Stimulated activated CD8-positive, alpha-beta memory T cell treated with anti-CD3 and anti-CD28 coated beads, Interleukin-7, amount 100 ng/mL, for 4 hours (primary cell): ENCODE results near the gene PILRA.
"Not testable (repeated sequence)": the region's sequence is repeated elsewhere in the genome, so short reads cannot be mapped to it uniquely, and the experiment has no call there.

Experiments used
- DNase-seq, 2 donors: peaks; one replicate each; pipeline ENCODE4 v3.0.0-alpha.2; 2020; ENCODE audit warnings: low read depth in 2 of 2

PILRA gene

DNA sequence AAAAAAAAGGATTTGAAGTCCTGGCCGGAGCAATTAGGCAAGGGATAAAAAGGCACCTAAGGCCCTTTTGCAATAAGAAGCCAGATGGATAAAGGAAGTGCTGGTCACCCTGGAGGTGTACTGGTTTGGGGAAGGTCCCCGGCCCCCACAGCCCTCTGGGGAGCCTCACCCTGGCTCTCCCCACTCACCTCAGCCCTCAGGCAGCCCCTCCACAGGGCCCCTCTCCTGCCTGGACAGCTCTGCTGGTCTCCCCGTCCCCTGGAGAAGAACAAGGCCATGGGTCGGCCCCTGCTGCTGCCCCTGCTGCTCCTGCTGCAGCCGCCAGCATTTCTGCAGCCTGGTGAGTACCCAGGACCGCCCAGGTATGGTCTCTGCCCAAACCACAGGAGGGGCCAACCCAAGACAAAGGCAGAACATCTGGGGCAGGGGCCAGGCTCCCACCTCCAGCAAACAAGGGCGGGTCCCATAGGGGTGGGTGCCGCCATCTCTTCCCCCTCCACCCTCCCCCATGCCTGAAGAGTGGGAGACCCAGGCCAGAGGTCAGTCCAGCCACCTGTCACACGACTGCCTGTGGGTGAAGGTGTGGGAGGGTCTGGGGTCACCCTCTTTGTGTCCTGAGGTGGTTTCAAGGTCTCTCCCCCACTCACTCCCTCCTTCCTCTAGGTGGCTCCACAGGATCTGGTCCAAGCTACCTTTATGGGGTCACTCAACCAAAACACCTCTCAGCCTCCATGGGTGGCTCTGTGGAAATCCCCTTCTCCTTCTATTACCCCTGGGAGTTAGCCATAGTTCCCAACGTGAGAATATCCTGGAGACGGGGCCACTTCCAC, 15.0 kb upstream of the PILRA start, which contains the start of gene PILRB:
Gene PILRB (plus strand): TSS at position 91 of the 830 bp plus-strand sequence. CDS start 186 bp downstream, at position 277.
- no peak for DNase-seq

DNA sequence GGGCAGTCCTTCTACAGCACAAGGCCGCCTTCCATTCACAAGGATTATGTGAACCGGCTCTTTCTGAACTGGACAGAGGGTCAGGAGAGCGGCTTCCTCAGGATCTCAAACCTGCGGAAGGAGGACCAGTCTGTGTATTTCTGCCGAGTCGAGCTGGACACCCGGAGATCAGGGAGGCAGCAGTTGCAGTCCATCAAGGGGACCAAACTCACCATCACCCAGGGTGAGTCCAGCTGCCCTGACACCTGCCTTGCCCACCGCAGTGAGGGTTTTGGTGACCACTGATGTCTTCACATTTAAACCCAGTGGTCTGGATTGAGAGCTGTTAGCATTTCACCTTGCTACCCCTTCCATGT, 14.5 kb upstream of the PILRA start:
- no peak for DNase-seq

DNA sequence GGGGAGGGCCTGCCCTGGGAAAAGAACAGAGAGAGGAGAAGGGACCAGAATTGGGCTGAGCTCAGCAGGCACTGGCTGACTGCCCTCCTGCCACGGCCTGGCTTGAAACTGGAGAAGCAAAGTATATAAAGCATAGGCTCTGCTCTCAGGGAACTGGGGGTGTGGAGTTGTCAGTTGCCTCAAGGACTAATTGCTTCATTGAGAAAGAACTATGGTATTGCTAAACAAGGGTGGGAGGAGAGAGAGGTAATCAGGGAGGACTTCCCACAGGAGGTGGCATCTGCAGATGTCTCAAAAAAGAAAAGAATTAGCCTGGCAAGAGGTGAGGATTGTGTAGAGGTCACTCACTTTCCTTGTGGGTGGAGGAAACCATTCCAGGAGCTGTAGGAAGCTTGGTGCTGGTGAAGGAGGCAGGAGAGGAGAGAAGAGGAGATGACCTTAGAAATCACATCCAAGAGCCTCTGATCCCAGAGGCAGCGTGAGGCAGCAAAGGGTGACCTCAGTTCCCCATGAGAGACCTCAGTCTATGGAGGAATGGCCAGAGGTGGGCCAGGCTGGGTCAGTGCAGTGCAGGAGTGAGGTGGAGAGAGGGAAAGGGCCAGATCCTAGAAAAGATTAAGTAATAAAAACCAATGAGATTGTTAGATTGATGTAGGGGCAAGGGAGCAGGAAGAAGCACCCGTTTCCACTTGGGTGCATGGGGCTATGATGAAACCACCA, 13.0 kb upstream of the PILRA start:
- DNase-seq, result no peak

DNA sequence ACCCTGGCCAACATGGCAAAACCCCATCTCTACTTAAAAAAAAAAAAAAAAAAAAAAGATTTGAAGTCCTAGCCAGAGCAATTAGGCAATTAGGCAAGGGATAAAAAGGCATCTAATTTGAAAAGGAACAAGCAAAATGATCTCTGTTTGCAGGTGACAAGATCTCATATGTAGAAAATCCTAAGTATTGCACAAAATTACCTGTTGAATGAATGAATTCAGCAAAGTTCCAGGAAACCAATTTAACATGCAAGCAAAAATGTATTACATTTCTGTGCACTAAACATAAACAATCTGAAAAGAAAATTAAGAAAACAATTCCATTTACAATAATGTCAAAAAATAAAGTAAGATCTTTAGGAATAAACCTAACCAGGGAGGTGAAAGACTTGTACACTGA, 10.2 kb upstream of the PILRA start:
- no peak for DNase-seq

DNA sequence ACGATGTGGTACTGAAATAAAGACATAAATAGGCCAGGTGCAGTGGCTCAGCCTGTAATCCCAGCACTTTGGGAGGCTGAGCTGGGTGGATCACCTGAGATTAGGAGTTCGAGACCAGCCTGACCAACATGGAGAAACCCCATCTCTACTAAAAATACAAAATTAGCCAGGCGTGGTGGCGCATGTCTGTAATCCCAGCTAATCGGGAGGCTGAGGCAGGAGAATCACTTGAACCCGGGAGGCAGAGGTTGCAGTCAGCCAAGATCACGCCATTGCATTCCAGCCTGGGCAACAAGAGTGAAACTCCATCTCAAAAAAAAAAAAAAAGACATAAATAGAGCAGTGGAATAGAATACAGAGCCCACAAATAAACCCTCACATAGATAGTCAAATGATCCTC, 9.5 kb upstream of the PILRA start:
- DNase-seq, result not testable (repeated sequence)

DNA sequence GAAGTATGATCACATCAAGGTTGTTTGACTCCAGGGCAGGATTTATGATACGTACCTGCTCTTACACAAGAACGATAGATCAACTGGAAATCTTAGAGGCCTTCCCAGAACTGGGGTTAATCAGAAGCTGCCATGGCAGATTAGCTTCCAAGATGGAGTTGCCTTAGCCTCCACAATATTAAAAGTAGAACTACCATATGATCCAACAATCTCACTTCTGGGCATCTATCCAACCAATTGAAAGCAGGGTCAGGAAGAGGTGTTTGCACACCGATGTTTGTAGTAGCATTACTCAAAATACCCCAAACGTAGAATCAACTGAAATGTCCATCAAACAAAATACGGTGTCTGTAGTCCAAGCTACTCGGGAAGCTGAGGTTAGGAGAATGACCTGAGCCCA, 8.8 kb upstream of the PILRA start:
- no peak for DNase-seq

DNA sequence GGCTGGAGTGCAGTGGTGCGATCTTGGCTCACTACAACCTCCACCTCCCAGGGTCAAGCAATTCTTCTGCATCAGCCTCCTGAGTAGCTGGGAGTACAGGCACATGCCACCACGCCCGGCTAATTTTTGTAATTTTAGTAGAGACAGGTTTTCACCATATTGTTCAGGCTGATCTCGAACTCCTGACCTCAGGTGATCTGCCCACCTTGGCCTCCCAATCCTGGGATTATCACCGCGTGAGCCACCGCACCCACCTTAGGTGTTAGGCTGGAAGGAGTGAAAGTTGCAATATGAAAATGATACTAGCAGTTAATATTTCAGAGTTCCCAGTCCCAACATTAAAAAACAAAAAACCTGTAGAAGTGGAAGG, 7.3 kb upstream of the PILRA start:
- DNase-seq, result not testable (repeated sequence)

DNA sequence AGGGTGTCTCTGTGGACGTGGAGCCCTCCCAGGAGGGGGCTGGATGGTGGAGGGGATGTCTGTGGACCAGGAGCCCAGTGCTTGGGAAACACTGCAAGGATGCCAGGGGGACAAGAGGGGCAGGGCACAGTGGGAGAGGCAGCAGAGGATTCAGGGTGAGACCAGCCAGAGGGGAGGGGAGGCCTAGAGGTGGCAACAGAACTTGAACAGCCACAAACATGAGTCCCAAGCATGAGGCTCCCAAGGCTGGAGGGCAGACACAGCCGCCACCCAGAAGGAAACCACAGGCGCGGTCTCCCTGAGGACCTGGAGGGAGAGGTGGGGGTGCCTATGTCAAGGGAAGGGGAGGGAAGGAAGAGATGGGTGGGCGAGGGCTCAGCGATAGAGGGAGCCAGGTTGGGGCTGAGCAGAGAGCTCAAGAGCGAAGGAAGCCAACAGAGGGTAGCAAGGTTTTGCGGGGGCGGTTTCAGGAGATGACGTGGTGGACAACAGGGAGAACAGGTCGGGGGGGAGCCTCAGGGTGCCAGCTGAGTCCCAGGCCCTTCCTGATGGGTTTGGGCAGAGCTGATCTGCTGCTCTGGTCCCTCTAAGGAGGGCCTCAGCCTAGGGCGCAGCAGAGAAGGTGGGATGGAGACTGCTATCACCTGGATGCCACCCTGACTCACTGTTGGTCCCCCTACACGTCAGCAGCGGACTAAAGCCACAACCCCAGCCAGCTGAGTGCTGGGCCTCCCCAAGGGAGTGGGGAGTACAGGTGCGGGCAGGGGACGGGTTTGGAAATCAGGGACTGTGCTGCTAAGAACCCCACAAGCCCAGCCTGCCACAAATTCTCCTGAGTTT, 6.7 kb upstream of the PILRA start:
- DNase-seq, result no peak

DNA sequence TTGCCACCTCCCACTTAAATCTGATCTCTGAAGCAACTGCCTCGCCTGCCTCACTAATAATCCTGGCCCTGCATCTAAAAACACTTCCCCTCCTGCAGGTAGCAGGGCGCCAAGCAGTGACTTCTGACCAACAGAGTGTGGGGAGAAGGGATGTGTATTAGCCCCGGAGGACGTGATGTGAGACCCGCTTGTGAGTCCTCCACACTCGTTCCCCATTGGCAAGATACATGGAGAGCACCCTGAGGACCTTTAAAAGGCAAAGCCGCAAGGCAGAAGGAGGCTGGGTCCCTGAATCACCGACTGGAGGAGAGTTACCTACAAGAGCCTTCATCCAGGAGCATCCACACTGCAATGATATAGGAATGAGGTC, 6.1 kb upstream of the PILRA start:
- DNase-seq, result no peak

DNA sequence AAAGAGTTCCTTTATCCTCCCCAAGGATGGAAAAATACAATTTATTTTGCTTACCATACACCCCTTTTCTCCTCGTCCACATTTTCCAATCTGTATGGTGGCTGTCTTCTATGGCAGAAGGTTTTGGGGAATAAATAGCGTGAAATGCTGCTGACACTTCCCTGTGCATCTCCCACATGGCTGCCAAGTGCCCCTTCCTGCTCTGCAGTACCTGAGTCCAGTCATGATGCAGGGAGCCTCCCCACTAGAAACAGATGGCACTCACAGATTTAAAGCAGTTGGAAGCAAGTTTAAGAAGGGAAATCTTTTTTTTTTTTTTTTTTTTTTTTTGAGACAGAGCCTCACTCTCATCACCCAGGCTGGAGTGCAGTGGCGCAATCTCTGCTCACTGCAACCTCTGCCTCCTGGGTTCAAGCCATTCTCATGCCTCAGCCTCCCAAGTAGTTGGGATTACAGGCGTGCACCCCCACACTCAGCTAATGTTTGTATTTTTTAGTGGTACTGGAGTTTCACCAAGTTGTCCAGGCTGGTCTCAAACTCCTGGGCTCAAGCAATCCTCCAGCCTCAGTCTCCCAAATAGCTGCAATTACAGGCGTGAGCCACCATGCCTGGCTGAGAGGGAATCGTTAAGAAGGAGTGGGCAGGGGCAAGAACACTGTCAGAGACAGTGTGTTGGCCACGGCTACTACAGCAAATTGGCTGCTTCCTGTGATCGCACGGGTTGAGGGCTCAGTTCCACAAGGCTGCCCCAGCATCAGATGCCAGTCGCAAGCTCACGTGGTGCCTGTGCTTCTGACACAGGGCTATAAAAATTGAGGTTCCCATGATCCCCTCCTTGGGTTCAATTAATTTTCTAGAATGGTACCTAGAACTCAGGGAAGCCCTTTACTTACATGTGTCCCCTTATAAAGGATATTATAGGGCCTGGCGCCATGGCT, 5.3 kb upstream of the PILRA start:
- no peak for DNase-seq

DNA sequence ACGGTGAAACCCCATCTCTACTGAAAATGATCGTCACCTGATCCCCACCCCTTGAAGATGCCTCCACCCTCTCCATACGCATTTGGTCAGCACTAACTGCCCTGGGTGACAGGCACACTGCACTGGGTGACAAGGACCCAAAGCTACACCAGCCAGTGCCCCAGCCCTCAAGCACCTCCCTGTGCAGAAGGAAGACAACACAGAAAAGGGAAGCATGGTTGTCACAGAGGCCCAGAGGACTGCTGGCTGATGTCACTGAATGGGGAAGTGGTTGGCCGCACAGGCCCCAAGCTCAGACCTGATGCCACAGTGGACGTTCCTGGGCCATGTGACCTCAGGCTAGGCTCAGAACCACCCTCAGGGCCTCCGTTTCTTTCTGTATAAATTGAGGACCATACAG, 4.2 kb upstream of the PILRA start:
- peak in 1 of 2 donors; percentile 43 for DNase-seq

DNA sequence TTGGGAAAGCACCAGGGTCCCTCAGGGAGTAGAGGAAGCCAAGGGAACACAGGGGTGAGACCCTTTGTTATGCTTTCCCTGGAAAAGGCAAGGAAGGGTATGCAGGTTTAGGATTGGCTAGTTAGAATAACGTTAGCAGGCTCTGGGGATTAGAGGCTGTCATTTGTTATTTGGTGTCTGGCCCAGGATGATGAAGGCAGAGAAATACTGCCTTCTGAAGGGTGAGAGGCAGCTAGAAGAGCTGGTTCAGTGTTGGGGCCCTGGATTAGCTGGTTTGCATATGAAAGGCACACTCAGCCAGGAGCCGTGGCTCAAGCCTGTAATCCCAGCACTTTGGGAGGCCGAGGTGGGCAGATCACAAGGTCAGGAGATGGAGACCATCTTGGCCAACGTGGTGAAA, 3.0 kb upstream of the PILRA start:
- no peak for DNase-seq

DNA sequence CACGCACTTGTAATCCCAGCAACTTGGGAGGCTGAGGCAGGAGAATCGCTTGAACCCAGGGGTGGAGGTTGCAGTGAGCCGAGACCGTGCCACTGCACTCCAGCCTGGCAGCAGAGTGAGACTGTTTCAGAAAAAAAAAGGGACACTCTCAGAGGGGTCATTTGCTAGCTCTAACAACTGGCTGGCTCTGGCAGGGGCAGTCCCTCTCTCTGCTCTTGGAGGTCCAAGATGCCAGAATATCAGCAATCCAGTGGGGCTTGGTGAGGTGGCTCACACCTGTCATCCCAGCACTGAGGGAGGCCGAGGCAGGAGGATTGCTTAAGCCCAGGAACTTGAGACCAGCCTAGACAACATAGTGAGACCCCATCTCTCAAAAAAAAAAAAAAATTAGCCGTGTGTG, 2.5 kb upstream of the PILRA start:
- no peak for DNase-seq

DNA sequence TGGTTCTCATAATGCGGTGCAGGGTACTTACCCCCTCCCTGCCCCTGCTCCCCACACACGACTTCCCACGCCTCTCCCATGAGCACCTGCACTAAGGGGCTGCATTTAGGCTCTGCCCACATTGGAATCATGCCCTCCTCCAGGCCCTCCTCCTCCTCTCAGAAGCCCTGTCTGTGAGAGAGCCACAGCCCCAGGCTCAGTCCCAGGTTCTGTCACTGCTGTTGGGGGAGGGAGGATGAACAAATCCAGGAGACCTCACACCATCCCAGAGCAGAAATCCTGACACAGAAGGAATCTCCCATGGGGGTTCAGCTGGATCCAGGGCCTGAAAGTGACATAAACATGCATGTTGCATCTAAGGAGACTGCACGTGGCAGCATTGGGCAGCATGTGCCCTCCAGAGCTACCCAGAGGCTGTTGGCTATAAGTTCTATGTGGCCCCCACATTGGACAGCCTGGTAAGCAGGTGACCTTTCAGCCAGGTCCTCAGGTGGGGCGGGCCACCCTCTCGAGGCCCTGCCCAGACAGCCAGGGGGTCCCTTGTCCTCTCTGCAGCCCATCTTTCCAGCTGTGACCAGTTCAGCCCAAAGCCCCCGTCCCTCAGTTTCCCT, 1.6 kb upstream of the PILRA start:
- DNase-seq, result no peak

DNA sequence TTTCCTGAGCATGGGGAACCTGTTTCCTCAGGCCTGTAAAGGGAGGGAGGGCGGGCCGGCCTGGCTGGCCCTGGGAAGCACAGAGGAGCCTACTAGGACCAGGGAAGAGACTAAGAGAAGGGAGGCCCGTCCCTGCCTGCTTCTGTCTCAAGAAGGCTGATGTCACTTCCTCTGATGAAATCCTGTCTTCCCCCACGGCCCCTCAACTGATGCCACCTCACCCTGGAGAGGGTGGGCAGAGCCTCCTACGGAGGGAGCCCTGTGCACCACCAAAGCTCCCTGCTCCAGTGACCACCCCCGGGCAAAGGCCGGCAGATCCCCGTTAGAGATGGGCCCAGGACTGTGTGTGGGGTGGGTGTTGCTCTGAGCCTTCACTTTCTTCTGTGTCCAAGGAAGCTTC, 1.0 kb upstream of the PILRA start:
- no peak for DNase-seq

DNA sequence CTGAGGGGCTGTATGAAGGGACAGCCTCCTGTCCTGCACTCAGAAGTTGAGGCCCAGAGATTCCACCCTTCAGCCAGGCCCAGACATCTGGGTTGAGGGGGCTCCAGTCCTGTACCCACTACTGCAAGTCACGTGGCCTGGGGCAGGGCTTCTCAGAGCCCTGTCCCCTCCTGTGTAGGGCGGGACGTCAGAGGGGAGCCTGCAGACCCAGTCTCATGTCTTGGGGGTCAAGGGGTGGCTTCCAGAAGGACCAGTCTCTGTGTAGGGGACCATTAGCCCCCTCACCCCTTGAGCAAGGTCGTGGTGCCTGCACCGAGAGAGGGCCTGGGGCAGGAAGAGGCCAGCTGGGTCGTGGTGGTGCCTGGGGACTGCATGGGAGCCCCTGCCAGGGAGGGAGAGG, 593 bp upstream of the PILRA start:
- no peak for DNase-seq

DNA sequence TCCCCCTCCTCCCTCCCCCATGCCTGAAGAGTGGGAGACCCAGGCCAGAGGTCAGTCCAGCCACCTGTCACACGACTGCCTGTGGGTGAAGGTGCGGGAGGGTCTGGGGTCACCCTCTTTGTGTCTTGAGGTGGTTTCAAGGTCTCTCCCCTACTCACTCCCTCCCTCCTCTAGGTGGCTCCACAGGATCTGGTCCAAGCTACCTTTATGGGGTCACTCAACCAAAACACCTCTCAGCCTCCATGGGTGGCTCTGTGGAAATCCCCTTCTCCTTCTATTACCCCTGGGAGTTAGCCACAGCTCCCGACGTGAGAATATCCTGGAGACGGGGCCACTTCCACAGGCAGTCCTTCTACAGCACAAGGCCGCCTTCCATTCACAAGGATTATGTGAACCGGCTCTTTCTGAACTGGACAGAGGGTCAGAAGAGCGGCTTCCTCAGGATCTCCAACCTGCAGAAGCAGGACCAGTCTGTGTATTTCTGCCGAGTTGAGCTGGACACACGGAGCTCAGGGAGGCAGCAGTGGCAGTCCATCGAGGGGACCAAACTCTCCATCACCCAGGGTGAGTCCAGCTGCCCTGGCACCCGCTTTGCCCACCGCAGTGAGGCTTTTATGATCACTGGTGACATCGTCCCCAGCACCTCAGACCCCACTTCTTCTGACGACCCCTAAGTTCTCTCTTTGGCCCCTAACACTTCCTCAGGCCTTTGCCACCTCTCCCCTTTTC, 747 bp downstream of the PILRA start:
- not testable (repeated sequence) for DNase-seq

DNA sequence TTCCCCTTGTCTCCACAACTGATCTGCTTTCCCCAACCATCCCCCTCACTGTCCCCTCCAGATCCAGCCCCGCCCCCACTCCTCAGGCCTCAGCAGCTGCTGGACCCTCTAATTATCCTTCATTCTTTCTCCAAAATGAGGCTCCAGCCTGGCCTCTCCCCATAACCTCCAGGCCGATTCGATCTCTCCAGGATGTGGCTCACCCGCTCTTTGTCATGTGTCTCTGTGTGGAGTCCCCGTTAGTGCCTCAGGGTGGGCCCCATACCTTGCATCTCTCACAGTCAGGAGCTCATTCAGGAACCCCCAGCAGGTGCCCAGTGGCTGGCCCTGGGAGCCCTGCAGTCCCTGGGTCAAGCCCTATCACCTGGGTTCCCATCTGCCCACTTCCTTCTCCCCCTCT, 1.3 kb downstream of the PILRA start:
- no peak for DNase-seq

DNA sequence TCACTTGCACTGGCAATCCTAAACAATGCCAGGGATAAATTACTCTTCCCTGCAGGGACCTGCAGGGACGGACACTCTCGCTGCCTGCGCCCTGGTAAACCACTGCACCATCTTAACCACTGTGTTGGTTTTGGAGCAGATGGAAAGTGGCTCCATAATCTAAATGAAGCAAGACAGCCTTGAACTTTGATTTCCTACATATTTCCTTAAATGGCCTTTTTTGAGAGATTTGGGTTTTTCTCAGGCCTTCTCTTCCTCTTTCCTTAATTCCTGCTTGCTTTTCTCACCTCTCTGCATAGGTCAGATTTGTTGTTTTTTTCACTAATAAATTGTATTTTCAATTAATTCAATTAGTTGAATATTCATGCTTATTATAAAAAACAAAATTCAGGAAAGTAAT, 2.8 kb downstream of the PILRA start:
- DNase-seq, result no peak

DNA sequence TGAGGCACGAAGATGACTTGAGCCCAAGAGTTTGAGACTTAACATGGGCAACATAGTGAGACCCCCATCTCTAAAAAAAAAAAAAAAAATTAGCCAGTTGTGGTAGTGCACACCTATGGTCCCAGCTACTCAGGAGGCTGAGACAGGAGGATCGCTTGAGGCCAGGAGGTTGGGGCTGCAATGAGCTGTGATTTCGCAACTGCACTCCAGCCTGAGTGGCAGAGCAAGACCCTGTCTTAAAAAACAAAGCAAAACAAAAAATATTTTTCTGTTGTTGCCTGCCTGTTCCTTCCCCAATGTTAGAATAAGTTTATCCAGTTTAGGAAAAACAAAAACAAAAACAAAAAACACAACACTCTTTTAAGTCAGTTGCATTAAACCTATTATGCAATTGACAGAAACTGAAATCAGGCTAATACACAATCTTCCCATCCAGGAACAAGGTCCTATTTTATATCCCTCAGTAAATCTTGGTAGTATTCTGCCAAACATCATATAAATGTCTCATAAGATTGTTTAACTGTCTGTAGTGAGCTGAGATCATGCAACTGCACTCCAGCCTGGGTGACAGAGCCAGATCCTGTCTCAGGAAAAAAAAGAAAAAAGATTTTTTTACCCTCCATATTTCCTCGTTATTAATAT, 4.9 kb downstream of the PILRA start:
- DNase-seq, result no peak
